ENCODE measurements around the gene PUDP.

Gene PUDP

DNA sequence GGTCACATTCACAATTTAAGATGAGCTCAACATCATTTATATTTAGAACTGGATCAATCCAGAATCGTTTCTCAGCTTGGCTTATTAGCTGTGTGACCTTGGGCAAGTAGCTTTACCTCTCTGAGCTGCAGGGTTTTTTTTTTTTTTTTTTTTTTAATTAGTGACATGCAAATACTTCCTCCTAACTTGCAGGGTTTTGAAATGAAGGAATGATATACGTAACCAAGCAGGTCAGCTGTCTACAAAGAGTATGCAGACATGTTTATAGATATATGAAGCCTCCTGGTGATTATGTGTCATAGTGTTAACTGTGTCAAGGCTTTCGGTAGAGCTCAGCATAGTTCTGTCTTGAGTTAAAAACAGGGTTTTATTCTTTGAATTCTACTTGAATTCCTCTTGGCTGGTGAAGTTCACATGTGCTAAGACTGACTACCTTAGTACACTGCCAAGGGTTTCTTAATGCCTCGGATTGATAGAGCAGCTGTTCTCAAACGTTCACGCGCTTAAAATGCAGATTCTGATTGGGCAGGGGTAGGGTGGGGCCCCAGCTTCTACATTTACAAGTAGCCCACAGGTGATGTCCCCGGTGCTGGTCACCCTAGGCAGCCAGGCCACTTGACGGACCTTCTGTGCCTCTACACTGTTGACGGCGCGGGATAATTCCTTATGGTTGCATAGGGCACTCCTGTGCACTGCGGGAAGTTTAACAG lies 1.1 kb downstream of the PUDP start:
- no peak for DNase-seq

DNA sequence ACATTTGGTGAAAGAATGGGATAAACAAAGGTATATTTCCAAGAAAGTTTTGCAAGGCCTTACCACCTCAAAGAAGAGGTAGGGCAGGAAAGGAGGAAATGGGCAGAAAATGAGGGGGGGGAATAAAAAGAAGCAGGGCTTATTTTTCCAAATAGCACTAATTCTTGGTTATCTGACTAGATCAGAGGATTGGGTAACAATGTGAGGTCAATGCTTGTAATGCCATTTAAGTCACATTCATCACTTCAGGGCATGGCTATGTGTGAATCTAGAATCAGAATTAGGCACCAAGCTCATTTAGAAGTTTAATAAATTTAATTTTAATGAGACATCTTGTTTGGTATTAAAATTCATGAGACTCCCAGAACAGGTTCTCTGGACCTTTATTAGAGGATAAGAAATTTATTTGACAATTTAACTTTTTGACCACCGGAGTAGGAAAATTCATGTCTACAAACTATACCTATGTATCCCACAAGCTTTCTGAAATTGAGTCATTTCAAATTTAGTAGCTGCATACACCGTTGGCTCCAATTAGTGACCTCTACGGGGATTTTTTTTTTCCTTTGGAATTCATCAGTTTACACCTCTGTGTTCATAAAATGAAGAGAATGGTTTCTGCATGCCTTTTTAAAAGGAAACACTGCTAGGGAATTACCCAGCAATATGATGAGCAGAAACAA lies 1.8 kb downstream of the PUDP start:
- DNase-seq, result no peak

DNA sequence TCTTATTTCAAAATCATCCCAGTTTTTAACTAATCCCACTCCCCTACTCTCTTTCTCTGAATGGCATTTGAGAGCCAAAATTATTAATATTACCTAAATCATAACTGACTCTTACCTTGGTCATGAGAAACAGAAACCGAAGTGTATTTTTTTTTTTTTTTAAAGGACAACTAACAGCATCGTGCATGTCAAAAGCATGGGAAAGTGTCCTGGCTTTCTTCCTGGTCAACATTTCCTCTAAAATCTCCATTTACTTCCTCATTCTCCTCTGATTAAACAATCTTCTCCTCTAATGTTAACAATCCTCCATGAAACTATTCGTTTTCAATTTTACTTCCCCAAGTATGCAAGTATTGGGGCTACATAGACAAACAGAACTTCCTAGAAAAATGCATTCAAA lies 2.5 kb downstream of the PUDP start:
- no peak for DNase-seq

DNA sequence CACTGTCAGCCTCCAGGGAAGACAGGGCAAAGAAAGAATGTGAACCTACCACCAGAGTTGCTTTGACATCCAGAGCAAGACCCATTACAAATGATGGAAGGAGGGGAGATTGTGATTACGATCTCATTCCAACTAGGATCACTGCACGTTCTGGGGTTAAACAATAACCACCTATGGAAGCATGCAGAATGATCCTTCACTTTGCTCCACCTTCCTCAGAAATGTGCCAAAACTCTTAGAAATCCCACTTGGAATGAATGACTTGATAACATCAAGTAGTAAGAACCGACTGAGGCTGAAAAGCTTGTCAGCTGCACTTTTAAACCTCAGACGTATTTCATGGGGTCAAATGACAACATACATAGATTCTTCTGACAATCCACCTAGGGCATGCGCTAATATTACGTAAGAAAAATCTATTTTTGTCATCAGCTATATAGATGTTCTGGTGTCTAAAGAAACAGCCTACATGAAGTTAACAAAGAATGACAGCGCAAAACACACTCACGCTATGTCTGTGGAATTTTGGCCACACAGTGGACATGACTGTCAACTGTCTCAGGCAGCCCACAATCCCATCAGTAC lies 3.9 kb downstream of the PUDP start:
- DNase-seq, result no peak

DNA sequence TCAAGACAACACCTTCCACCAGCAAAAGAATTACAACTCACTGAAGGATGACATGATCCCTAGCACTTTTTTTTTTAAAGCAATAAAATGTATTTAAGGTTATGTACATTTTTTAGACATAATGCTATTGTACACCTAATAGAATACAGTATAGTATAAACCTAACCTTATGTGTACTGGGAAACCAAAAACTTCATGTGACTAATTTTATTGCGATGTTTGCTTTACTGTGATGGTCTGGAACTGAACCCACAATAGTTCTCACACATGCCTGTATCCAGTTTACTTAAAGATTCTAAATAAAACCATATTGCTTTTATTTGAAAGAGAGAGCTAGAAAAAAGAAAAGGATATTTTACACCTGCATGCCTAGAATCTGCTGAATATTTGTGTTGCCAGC lies 4.9 kb downstream of the PUDP start:
- no peak for DNase-seq

DNA sequence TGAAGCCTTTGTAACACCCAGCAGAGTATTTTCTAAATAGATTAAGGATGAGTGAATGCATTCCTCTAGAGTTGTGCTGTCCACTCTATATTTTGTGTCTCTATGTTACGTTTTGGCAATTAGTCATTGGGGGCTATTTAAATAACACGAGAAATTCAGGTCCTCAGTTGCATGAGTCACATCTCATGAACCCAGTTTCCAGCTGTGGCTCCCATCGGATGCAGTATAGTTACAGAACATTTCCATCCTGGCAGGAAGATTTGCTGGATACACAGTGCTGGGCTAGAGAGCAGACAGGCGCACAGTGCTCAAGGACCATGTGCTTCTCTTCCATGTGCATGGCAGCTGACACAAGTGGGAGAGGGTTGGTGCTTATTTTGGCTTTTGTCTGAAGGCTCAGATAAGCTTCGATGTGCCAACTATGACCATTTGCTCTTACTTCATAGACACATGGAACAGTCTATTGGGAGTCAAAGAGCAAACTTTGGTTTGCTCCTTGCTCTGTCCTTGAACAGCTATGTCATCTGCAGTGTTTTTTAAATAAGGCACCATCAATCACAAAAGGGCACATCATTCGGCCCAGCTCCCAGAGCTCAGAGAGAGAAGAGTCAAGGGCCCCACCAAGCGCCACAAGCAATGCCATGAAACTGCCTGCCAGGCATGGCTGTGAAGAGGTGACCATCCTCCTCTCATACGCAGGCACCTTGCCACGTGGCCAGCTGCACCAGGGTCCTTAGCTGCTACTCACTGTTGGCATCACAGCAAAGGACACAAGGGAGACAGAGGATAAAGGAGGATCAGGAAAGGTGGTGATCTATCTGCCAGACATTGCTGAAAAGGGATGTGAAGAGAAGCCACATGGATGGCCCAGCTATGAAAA lies 8.5 kb downstream of the PUDP start:
- DNase-seq, result peak; percentile 92

DNA sequence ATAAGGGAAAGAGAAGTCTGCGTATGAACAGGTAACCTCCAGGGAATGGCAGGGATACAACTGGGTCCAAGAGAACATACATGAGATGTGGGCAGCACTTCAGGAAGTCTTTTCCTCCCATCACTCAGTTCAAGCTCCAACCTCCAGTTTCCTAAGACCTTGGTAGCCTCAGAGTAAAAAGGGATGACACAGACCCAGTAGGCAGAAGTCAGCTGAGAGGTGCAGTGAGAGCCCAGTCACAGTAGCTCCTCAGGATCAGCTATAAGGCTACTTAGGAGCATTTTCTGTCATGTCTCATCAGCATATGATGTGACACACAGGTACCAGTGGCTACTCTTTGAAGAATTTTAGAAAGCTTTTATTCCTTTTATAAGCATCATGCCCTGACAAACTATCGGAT lies 13.0 kb downstream of the PUDP start:
- no peak for DNase-seq

DNA sequence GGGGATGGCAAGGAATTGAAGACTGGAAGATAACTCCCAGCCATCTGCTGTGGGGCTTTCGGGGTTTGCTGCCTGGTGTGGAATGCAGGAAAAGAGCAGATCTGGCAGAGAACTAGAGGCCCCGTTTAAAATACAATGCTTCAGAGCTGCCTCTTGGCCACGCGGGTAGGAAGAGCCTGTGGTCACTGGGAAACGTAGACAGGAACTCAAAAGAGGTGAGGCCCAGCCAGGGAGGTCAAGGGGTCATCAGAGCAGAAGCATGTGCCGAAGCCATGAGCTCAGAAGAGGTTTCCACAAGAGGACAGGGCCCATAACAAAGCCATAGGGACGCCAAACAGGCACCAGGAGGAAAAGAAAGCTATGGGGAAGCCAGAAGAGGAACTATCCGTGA lies 14.9 kb downstream of the PUDP start:
- no peak for DNase-seq

DNA sequence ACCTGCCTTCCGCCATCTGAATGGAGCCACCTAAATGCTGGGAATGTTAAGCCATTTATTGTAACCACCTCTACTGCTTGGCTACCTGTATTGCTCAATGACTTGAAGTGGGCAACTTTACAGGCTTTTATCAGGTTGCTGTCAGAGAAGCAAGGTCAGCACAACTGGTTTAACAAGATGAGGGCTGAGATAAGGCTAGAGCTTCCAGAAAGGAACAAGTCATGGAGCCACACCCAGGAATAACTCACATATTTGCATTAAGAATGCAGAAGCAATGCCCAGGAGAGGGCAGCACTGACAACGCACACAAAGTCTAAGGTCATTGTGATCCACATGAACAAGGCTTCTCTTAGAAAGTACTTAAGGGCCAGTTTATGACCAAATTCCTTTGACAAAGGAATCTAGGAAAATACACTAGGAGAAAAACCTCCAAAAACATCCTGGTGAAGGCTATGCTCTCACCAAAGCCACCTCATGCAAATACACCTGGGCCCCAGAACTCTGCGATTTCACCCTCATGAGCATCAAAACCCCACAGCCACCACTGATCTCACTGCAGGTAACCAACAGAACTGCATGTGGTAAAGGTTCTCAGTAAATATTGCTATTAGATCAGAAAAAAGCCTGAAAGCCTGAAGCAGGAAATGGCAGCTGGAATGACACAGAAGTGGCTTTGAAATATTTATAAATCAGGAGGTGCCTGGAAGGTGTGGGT lies 15.5 kb downstream of the PUDP start:
- peak; percentile 82 for DNase-seq

DNA sequence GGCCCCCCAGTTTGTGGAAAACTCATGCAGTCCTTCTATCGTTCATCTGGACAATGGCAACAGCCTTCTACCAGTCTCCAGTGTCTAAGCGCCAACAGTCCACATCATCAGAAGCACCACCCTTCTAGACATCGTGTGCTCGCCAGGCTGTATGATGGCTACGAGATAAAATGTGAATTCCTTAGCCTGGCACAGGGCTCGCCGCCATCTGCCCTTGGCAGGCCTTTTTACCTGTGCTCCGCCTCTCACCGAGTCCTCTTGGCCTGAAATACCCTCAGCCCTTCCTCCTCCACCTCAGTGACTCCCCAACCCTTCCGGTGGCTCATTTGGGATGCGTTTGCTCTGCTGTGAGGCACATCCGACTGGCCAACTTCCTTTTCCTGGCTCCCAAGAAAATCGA lies 16.3 kb downstream of the PUDP start:
- DNase-seq, result no peak

DNA sequence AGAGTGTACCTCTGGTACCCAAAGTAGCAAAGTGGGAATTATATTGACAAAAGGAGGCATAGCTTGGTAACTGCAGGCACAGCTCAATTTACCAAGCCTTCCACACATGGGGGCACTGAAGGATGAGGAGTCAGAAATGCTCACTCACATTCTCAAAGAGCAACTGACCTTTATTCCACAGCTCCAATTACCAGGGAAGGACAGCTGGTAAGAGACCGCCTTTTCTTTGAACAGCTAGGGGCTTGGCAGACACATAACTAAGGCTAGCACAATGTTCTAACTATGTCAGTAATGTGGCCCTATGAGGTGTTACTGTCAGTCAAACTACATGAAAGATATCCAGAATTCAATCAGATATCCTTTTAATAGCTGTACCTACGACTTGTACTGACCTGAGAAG lies 20.9 kb downstream of the PUDP start:
- no peak for DNase-seq

DNA sequence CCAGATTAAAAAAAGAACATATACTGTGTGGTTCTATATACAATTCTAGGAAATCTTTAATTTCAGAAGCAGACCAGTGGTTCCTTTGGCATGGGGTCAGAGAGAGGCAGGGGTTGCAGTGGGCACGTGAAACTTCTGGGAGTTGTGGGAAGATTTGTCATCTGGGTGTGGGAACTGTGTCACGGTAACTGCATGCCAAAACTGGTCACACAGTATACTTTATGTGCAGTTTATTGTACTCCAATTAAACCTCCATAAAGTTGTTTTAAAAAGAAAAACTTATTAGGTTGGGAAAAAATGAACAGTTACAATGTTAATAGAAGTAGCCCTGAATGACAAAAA lies 27.1 kb downstream of the PUDP start:
- DNase-seq, result peak; percentile 27

DNA sequence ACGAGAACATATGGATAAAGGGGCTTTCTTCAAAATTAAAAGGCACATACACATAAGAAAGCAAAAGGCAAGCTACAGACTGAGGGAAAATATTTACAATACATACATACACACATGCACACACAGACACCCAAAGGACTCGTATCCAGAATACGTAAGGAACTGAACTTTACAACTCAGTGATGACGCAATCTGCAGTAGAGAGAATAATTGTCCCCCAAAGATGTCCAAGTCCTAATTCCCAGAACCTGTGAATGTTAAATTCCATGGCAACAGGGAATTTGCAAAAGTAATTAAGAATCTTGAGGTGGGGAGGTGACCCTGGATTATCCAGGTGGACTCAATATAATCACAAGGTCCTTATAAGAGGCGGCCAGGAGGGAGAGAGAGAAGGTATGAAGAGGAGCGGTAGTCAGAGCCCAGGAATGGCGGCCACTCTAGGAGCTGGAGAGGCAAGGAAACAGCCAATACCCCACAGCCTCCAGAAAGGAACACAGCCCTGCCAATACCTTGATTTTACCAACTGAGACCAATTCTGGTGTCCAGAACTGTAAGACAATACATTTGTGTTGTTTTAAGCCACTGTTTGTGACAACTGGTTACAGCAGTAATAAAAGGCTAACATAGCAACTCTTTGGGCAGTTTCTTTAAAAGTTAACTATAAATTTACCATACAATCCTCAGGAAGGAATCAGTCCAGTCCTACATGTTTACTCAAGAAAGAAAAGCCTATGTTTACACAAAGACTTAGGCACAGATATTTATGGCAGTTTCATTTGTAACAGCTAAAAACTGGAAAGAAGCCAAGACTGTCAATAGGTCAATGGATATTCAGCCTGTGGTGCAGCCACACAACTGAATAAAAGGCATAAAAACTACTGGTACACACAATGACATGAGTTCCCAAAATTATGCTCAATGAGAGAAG lies 27.7 kb downstream of the PUDP start:
- peak; percentile 25 for DNase-seq

DNA sequence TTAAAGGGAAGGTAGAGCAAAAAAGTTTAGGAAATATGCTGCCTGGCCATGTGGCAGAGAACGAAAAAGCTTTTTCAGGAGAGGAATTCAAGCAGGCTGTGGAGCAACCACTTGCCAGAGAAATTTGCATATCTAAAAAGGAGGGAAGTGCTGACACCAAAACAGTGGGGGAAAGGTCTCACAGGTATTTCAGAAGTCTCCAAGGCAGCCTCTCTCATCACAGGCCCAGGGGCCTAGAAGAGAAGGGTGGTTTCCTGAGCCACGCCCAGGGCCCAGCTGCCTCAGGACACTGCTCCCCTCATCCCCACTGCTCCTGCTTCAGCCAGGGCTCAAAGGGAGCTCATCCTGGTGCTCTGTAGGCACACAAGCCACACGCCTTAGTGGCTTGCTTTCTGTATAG lies 30.4 kb downstream of the PUDP start:
- DNase-seq, result no peak

DNA sequence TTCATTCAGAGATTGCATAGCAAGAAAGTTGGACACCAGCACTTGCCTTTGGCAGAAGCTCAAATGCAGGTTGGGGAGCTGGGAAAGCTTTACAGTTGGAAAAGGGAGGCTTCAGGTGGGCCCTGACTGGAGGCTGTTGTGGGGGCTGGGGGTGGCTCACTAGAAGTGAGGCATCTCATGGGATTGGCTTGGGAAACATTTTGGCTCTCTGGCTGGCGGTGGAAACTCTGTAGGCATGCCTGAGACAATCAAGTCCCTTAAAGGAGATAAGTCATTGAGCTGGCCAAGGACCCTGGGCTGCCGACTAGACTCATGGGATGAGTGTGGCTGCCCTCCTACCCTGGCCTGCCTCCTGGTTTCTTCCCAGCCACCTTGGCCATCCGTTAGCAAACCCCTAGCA lies 31.9 kb downstream of the PUDP start:
- DNase-seq, result no peak

DNA sequence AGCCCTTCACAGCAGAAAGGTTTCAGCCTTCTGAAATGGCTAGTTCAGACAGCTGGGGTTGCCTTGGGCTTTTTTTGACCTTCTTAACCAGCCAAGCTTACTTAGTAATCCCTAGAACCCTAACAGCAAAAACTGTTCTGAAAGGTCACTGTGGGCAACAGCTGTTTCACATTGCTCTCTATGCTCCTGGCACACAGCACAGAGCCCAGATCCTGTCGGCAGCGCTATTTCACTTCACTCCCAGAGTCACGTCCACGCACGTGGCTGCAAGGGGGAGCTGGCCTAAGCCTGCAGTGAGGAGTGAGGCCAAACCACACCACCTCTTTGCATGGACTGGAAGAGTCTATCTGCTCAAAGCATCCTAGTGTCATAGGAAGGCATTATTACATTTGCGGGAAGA lies 32.4 kb downstream of the PUDP start:
- DNase-seq, result no peak

DNA sequence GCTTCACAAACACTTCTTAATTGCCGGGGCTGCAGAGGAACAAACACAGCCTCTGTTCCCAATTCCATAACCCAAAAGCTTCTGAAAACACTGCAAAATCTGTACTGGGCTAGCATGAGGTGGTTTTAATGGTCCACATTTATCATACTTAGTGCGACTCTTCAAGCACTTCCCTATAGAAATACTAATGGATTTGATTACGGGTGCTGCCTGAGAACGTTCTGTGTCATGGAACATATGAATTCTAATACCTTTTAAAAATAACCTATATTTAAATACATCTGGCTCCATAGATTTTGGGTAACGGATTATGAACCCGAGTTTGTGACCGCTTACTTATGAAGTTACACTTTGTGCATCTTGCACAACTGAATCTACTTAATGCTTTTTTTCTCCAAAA lies 35.9 kb downstream of the PUDP start:
- no peak for DNase-seq

DNA sequence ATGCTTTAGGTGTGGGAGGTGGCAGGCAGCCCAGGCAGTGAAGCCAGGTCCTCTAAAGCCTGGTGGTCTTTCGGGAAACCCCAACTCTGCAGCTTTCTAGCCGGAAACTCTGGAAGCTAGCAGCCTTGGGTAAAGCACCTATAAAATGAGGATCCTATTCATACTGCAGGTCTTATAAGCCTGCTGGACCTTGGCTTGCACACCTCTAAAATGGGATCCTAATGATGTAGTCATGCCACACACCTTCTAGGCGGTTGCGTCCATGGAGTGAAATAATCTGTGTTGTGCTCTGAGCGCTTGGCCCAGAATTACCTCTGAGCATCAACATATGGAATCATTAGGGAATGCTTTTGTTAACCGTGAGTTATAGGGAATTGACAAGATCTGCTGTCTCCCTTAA lies 36.4 kb downstream of the PUDP start:
- DNase-seq, result no peak

DNA sequence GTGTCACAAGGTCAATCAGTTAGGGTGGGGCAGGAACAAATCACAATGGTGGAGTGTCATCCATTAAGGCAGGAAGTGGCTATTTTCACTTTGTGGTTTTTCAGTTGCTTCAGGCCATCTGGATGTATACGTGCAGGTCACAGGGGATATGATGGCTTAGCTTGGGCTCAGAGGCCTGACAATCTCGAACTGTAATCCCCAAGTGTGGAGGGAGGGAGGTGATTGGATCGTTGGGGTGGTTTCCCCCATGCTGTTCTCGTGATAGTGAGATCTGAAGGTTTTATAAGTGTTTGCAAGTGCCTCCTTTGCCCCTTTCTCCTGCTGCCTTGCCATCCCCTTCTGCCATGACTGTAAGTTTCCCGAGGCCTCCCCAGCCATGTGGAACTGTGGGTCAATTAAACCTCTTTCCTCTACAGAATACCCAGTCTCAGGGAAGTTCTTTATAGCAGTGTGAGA lies 37.1 kb downstream of the PUDP start:
- peak; percentile 41 for DNase-seq

DNA sequence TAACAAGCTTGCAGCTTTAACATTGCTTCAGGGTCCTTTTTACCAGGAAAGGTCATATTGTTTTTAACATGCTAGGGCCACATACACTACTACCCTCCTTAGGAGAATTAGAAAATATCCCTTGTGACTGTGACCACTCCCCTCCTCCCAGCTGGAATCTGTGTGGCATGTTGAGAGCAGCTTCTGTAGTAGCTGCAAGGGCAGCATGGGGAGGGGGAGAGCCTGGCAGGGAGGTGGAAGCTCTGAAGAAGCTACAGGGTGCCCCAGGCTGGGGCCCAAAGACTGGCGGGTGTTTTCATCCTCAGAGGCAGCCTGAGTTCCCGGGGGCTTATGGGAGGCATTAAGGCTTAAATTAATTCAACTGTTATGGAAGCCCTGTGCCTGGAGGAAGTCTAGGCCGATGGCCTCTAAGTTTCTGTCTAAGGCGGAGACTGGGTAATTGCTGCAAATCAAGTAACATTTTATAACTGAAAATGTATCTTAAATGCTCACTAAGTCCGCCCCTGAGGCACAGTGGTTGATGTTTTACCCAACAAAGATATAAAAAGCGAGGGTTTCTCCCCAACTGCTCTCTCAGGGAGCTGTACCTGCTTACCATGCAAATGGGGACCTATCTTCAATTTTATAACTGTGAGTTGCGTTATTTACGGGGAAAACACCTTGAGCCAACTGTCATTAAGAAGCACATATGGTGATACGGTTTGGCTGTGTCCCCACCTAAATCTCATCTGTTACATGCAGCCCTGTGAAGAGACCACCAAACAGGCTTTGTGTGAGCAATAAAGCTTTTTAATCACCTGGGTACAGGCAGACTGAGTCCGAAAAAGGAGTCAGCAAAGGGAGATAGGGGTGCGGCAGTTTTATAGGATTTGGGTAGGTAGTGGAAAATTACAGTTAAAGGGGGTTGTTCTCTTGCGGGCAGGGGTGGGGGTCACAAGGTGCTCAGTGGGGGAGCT lies 37.8 kb downstream of the PUDP start:
- DNase-seq, result no peak
